Hepatocyte (in vitro differentiated cells): Measurements from ENCODE around the gene PGAM4.

ENCODE experiments used
- CTCF ChIP-seq: fragments of 200-600 bp; sonication (generic); IDR thresholded peaks from 2 replicates; pipeline ENCODE4 v1.5.1; 2016; ENCODE audit warnings: antibody characterized with exemption, mild to moderate bottlenecking; ENCODE audit not compliant: poor library complexity
- EZH2 ChIP-seq: fragments of 200-600 bp; sonication (generic); IDR thresholded peaks from 2 replicates; pipeline ENCODE4 v1.6.1; 2016; ENCODE audit warnings: antibody characterized with exemption, mild to moderate bottlenecking, borderline replicate concordance

DNA sequence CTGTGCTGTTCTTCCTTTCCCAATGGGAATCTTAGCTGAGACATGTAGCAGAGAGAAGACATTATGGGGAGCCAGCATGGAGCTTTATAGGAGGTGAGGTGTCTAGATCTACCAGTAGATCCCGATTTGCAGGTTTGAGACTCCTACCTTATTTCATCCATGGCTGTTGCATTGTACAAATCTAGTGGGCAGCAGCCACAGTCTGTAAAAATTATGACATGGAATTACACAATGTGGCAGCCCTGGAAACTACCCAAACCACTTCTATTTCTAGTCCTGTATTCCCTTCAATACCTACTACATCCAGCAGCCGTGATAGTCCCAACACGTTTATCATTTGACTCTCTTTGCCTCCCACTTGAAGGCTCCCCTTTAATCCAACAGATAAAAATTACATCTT is 50.9 kb downstream of the PGAM4 start:
- TF ChIP-seq CTCF: no peak
- TF ChIP-seq EZH2: no peak
